Neural progenitor cell (in vitro differentiated cells): ENCODE data around the gene NEGR1.

ENCODE experiments used
- EZH2 ChIP-seq: fragments of 200-600 bp; sonication (generic); IDR thresholded peaks from 2 replicates; pipeline ENCODE4 v1.6.1; 2017; ENCODE audit warnings: antibody characterized with exemption, mild to moderate bottlenecking, moderate library complexity
- EZH2phosphoT487 ChIP-seq: fragments of 200-600 bp; sonication (generic); IDR thresholded peaks from 2 replicates; pipeline ENCODE4 v1.6.1; 2017; ENCODE audit warnings: antibody characterized with exemption
- TF ChIP-seq, protein P1 (sequence below): fragments of 200-600 bp; sonication (generic); IDR thresholded peaks from 2 replicates; pipeline ENCODE4 v1.5.1; 2017; ENCODE audit warnings: antibody characterized with exemption, mild to moderate bottlenecking

DNA sequence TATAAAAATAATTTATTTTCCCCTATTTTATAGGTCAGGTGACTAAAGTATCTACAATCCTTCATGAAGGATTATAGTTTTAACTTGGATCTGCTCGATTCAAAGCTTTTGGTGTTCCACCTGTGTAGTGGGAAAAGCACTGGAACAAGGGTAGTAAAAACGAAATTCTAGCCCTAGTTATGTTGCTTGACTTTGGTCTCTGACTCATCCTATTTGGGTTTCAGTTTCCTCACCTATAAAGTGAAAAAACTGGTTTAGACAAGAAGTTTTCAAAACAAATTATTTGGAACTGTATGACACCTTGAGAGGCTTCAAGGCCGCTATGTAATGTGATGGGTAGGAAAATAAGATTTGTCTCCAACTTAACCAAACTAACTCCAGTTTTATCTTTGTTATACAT, 696.3 kb downstream of the NEGR1 start:
- TF ChIP-seq, protein P1, sequence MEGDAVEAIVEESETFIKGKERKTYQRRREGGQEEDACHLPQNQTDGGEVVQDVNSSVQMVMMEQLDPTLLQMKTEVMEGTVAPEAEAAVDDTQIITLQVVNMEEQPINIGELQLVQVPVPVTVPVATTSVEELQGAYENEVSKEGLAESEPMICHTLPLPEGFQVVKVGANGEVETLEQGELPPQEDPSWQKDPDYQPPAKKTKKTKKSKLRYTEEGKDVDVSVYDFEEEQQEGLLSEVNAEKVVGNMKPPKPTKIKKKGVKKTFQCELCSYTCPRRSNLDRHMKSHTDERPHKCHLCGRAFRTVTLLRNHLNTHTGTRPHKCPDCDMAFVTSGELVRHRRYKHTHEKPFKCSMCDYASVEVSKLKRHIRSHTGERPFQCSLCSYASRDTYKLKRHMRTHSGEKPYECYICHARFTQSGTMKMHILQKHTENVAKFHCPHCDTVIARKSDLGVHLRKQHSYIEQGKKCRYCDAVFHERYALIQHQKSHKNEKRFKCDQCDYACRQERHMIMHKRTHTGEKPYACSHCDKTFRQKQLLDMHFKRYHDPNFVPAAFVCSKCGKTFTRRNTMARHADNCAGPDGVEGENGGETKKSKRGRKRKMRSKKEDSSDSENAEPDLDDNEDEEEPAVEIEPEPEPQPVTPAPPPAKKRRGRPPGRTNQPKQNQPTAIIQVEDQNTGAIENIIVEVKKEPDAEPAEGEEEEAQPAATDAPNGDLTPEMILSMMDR, result no peak
- no peak for TF ChIP-seq EZH2phosphoT487
- TF ChIP-seq EZH2, result no peak
